Measurements from ENCODE around the gene SLC2A4. TPM values are rescaled to one million over a fixed set of nuclear protein-coding genes. Genes with fewer than 3 reads are reported as not detected.
A peak's percentile ranks its signal among the peaks of the same experiment; 100 is the strongest.

SLC2A4 gene
- total RNA-seq = 1 to 10 TPM; 1.0 to 5.2 (median 1.2) TPM

DNA sequence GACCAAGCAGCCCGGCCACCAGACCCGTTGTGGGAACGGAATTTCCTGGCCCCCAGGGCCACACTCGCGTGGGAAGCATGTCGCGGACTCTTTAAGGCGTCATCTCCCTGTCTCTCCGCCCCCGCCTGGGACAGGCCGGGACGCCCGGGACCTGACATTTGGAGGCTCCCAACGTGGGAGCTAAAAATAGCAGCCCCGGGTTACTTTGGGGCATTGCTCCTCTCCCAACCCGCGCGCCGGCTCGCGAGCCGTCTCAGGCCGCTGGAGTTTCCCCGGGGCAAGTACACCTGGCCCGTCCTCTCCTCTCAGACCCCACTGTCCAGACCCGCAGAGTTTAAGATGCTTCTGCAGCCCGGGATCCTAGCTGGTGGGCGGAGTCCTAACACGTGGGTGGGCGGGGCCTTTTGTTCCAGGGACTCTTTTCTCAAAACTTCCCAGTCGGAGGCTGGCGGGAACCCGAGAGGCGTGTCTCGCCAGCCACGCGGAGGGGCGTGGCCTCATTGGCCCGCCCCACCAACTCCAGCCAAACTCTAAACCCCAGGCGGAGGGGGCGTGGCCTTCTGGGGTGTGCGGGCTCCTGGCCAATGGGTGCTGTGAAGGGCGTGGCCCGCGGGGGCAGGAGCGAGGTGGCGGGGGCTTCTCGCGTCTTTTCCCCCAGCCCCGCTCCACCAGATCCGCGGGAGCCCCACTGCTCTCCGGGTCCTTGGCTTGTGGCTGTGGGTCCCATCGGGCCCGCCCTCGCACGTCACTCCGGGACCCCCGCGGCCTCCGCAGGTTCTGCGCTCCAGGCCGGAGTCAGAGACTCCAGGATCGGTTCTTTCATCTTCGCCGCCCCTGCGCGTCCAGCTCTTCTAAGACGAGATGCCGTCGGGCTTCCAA, at the start of gene SLC2A4:
Gene SLC2A4 (plus strand): TSS at position 645 of the 879 bp plus-strand sequence. CDS start 217 bp downstream, at position 862.
- peaks cover 0 to 12% (median 4%) of the 10 kb centered on the region in 4 donors for H3K27me3 ChIP-seq
- 0% methylated on average over 6 to 45 of the region's 71 CpGs for WGBS, 2 donors
- H3K36me3 ChIP-seq = no peaks in the 10 kb centered on the region
- H3K27ac ChIP-seq = peak within 1 kb of the TSS; percentile 53 to 78 (median 62)
- TF ChIP-seq POLR2A (IDR thresholded peaks at IDR 0.05) (no peak), POLR2AphosphoS5 (IDR thresholded peaks at IDR 0.05) (peak in 1 of 2 donors; percentile 21), EP300 (IDR thresholded peaks at IDR 0.05) (peak in 1 of 4 donors; percentile 40)
- TF ChIP-seq, protein P1, sequence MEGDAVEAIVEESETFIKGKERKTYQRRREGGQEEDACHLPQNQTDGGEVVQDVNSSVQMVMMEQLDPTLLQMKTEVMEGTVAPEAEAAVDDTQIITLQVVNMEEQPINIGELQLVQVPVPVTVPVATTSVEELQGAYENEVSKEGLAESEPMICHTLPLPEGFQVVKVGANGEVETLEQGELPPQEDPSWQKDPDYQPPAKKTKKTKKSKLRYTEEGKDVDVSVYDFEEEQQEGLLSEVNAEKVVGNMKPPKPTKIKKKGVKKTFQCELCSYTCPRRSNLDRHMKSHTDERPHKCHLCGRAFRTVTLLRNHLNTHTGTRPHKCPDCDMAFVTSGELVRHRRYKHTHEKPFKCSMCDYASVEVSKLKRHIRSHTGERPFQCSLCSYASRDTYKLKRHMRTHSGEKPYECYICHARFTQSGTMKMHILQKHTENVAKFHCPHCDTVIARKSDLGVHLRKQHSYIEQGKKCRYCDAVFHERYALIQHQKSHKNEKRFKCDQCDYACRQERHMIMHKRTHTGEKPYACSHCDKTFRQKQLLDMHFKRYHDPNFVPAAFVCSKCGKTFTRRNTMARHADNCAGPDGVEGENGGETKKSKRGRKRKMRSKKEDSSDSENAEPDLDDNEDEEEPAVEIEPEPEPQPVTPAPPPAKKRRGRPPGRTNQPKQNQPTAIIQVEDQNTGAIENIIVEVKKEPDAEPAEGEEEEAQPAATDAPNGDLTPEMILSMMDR (IDR thresholded peaks at IDR 0.05) = peak in 2 of 6 experiments; percentile 7 to 9
- H3K4me1 ChIP-seq = peaks cover 23 to 29% (median 24%) of the 10 kb centered on the region in 4 donors
- no peaks in the 10 kb centered on the region for H3K9me3 ChIP-seq
- DNase-seq (peak; percentile 96), ATAC-seq (ENCODE audit: low FRiP score in 2 of 2) (peak; percentile 94 to 95)
- peak within 1 kb of the TSS; percentile 33 to 56 (median 44) for H3K4me3 ChIP-seq

DNA sequence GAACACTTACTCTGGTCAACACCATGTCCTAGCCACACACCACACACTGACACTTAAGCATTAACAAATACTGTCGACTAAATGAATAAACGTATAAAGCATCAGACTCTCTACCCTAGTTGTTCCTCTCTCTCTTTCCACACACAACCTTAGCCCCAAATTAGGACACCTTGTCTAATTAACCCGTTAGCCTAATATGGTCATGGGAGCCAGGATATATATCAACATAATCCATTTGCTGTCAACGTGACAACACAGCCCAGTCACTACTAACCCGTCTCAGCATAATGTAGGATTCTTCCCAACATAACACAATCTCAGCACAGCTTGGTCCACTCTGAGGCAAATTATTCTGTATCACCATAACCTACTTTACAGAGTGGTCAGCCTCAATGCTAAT, 49.4 kb upstream of the SLC2A4 start:
- ATAC-seq (ENCODE audit: low FRiP score in 2 of 2) = no peak
- no peak for DNase-seq
- Histone ChIP-seq H3K27me3 (no peaks in the 10 kb centered on the region), H3K36me3 (peaks cover 9 to 51% (median 39%) of the 10 kb centered on the region in 4 donors), H3K27ac (no peak overlapping the region), H3K4me3 (peak overlapping the region in 1 of 4 donors; percentile 91), H3K4me1 (peaks cover 18 to 53% (median 30%) of the 10 kb centered on the region in 4 donors), H3K9me3 (no peaks in the 10 kb centered on the region)
- TF ChIP-seq EP300 (IDR thresholded peaks at IDR 0.05) = no peak
- no peak for TF ChIP-seq POLR2A (IDR thresholded peaks at IDR 0.05)
- TF ChIP-seq, protein P1 (IDR thresholded peaks at IDR 0.05) = no peak
- WGBS, 2 donors = 82 to 89% methylated on average over 5 of the region's 5 CpGs

DNA sequence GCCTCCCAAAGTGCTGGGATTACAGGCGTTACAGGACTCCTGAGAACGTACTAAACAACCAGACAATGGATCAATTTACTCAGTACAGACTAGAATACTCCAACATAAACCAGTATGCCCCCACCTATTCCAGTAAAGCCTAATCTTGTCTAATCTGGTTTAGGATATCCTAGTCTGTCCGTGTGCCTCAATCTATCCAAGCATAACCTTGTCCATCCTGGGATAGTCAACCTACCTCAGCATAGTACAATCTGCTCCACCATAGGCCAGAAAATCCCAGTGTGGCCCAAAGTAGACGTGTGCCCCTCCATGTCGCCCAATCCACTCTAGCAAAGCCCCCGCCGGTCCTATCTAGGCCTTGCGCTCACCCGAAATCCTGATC, 47.8 kb upstream of the SLC2A4 start:
- Histone ChIP-seq H3K27ac (peak overlapping the region; percentile 75 to 92 (median 84)), H3K4me3 (peak overlapping the region; percentile 60 to 94 (median 82)), H3K4me1 (peaks cover 18 to 58% (median 37%) of the 10 kb centered on the region in 4 donors), H3K9me3 (no peaks in the 10 kb centered on the region), H3K36me3 (peaks cover 9 to 35% (median 29%) of the 10 kb centered on the region in 4 donors), H3K27me3 (no peaks in the 10 kb centered on the region)
- TF ChIP-seq POLR2A (IDR thresholded peaks at IDR 0.05) (no peak), POLR2AphosphoS5 (IDR thresholded peaks at IDR 0.05) (no peak), EP300 (IDR thresholded peaks at IDR 0.05) (no peak)
- TF ChIP-seq, protein P1 (IDR thresholded peaks at IDR 0.05) = no peak
- ATAC-seq (ENCODE audit: low FRiP score in 2 of 2) (no peak), DNase-seq (peak in 1 of 2 donors; percentile 33)
- 0 to 2% methylated on average over 5 to 9 of the region's 9 CpGs for WGBS, 2 donors

DNA sequence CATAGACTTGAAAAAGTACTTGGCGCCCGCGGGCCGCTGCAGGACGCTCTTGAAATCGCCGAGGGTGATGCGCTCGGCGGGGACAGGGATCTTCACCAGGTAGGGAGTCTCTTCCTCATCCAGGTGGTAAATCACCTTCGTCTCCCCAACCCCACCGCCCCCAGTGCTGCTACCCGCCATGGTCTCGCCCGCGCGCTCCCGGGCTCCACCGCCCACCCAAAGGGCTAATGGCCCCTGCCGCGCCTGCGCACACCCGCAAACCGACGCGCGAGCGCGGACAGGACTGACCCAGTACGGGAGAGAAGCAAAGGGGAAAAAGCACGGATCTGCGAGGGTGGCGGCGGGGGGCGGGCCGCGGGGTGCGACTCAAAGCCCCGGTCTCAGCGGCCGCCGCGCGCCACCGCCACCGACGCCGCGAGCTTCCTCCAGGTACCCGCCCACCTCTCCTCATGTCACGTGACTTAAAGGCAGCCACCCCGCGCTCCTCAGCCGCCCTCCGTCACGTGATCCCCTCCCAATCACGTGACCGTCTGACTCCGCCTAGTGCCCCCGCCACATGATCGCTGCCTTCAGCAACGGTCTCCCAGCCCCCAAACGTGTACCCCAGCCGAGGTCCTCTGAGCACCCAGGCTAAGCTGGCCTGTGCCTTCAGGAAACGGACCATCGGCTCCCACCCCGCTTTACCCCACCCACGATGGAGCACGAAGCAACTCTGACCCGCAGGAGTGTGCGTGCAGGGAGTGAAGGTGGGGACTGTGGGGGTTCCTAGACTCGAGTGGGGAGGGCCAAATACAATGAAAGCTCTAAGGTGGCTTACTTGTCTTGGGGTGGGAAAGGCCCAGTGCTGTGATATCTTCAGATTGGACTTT, 47.2 kb upstream of the SLC2A4 start, which contains the start of gene DVL2:
Gene DVL2 (minus strand): TSS at position 435 of the 869 bp plus-strand sequence. CDS start 255 bp downstream, at position 180.
- Histone ChIP-seq H3K27me3 (no peaks in the 10 kb centered on the region), H3K27ac (peak within 1 kb of the TSS; percentile 75 to 92 (median 84)), H3K4me1 (peaks cover 18 to 58% (median 37%) of the 10 kb centered on the region in 4 donors), H3K4me3 (peak within 1 kb of the TSS; percentile 60 to 94 (median 82)), H3K36me3 (peaks cover 6 to 29% (median 26%) of the 10 kb centered on the region in 4 donors), H3K9me3 (no peaks in the 10 kb centered on the region)
- peak in 3 of 4 donors; percentile 59 to 89 (median 78) for TF ChIP-seq POLR2A (IDR thresholded peaks at IDR 0.05)
- TF ChIP-seq EP300 (IDR thresholded peaks at IDR 0.05) = peak in 1 of 4 donors; percentile 75
- TF ChIP-seq, protein P1 (IDR thresholded peaks at IDR 0.05) = peak in 3 of 6 experiments; percentile 24 to 51 (median 35)
- TF ChIP-seq POLR2AphosphoS5 (IDR thresholded peaks at IDR 0.05) = peak; percentile 90 to 92
- ATAC-seq (ENCODE audit: low FRiP score in 2 of 2) (peak; percentile 54 to 80), DNase-seq (peak; percentile 96 to 97)
- WGBS, 2 donors = 0 to 2% methylated on average over 11 to 40 of the region's 72 CpGs
